CD4-positive, alpha-beta T cell (primary cell): Measurements from ENCODE around the gene SPRN. TPM values are rescaled to one million over a fixed set of nuclear protein-coding genes. Genes with fewer than 3 reads are reported as not detected.

Experiments used
- ATAC-seq: fragments of 200-7000 bp; cut with Tn5 transposase; one replicate; pipeline ENCODE4 v1.10.0; 2022; ENCODE audit warnings: mild to moderate bottlenecking; ENCODE audit not compliant: poor library complexity
- CTCF ChIA-PET: fragments of 350-600 bp; sonication (Branson Sonifier 250); formaldehyde crosslinking; loops from one replicate; lab custom pipeline; 2021; ENCODE audit warnings: antibody characterized with exemption, inconsistent platforms; lab: Charles Lee
- POLR2A ChIA-PET: fragments of 350-600 bp; sonication (Branson Sonifier 250); formaldehyde crosslinking; loops from one replicate; lab custom pipeline; 2021; ENCODE audit warnings: antibody characterized with exemption, inconsistent platforms; lab: Charles Lee
- DNase-seq, 14 experiments: peaks; one replicate each; pipeline ENCODE4 v3.0.0-alpha.2; 2013 to 2020; ENCODE audit warnings: mixed read lengths in 2 of 14
- H3K27ac ChIP-seq, 2 donors: one replicate each; pipeline versions ENCODE4 v1.5.1 to v1.7.0; 2013; ENCODE audit warnings: low read length in 2 of 2, low read depth in 1 of 2, mild to moderate bottlenecking in 1 of 2
- H3K27me3 ChIP-seq, 2 experiments: 1 replicate in 1 of 2; 2 replicates in 1 of 2; pipeline versions ENCODE4 v1.6.1 to v1.7.0; 2013; ENCODE audit warnings: low read length in 2 of 2, control low read depth in 1 of 2, mild to moderate bottlenecking in 1 of 2, moderate library complexity in 1 of 2; ENCODE audit not compliant: insufficient read depth in 2 of 2, control insufficient read depth in 1 of 2
- H3K36me3 ChIP-seq: one replicate; pipeline ENCODE4 v1.6.1; 2013; ENCODE audit warnings: low read length, control low read depth; ENCODE audit not compliant: insufficient read depth
- H3K4me1 ChIP-seq: one replicate; pipeline ENCODE4 v1.6.1; 2013; ENCODE audit warnings: low read length, control low read depth; ENCODE audit not compliant: insufficient read depth
- H3K4me3 ChIP-seq: one replicate; pipeline ENCODE4 v1.5.1; 2013; ENCODE audit warnings: mild to moderate bottlenecking, low read length, moderate library complexity
- H3K9me3 ChIP-seq, 2 experiments: 1 replicate in 1 of 2; 2 replicates in 1 of 2; pipeline versions ENCODE4 v1.6.1 to v1.7.0; 2013; ENCODE audit warnings: low read length in 2 of 2, mild to moderate bottlenecking in 2 of 2, control low read depth in 1 of 2, moderate library complexity in 1 of 2; ENCODE audit not compliant: control insufficient read depth in 1 of 2, insufficient read depth in 1 of 2
- H3K27ac Mint-ChIP-seq: one replicate; pipeline ENCODE4 v1.8.0; 2020; ENCODE audit warnings: mixed read lengths
- H3K27me3 Mint-ChIP-seq: one replicate; pipeline ENCODE4 v1.8.0; 2021; ENCODE audit warnings: mixed read lengths
- H3K36me3 Mint-ChIP-seq: one replicate; pipeline ENCODE4 v1.8.0; 2021; ENCODE audit warnings: low read depth, mixed read lengths
- H3K4me1 Mint-ChIP-seq: one replicate; pipeline ENCODE4 v1.8.0; 2021; ENCODE audit warnings: low read depth, mixed read lengths
- H3K4me3 Mint-ChIP-seq: one replicate; pipeline ENCODE4 v1.8.0; 2020; ENCODE audit warnings: mild to moderate bottlenecking, mixed read lengths
- H3K9me3 Mint-ChIP-seq: one replicate; pipeline ENCODE4 v1.8.0; 2020; ENCODE audit warnings: mixed read lengths
- intact Hi-C, 2 experiments: fragments of 100-400 bp; cut with DNase I in 1 of 2; cut with micrococcal nuclease in 1 of 2; formaldehyde crosslinking; loops; one replicate each; pipeline versions ENCODE4 v1.15.1 to v1.9.0; 2023 to 2025; cut with DNase I, micrococcal nuclease
- microRNA-seq: library from miRNA; unstranded; fragments of <30 nt; microRNA quantifications from one replicate; pipeline ENCODE4 v1.2.0, GENCODE V29; 2021; ENCODE audit warnings: borderline microRNAs expressed, borderline replicate concordance
- total RNA-seq, 174 experiments: library from RNA in 2 of 174; stranded (reverse) in 2 of 174; gene quantifications; one replicate each; pipeline ENCODE4 v1.2.3 and lab custom pipeline; 2021 to 2026
- TF ChIP-seq, protein P1 (sequence below): fragments of 200-600 bp; IDR thresholded peaks from one replicate; pipeline ENCODE4 v1.8.0; 2022; ENCODE audit warnings: antibody characterized with exemption, mild to moderate bottlenecking

The SPRN gene
- total RNA-seq, 2 experiments from 2014 or later = not detected

DNA sequence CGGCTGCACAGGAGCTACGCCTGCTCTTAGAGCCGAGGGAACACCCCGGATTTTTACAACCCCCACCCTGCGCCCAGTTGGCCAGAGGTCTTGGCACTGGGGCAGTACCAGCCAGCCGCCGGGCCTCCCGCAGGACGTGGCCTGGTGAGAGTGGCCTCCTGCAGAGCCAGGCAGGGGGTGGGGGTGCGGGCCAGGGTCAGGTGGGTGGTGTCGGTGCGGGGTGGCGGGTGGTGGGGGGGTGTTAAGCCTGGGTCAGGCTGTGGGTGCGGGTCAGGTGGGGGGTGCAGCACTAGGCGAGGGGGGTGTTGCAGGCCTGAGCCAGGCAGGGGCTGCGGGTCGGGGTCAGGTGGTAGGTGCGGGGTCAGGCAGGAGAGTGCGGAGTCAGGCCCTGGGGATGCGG is 51.9 kb downstream of the SPRN start:
- ChIA-PET CTCF (no interaction called here), POLR2A (interaction anchor here (0.8 to 1.3 kb wide), 4 partner anchors 15 to 43 kb away, joined by 3 to 7 read pairs (median 4); no protein-coding TSS in a partner anchor)
- Histone ChIP-seq H3K36me3 (peaks cover 23% of the 10 kb centered on the region), H3K4me3 (no peak overlapping the region), H3K4me1 (peaks cover 18% of the 10 kb centered on the region), H3K27ac (no peak overlapping the region), H3K9me3 (no peaks in the 10 kb centered on the region), H3K27me3 (no peaks in the 10 kb centered on the region)
- peak in 1 of 14 experiments; percentile 48 for DNase-seq
- peaks cover 38% of the 10 kb centered on the region for H3K36me3 Mint-ChIP-seq
- no peaks in the 10 kb centered on the region for H3K9me3 Mint-ChIP-seq
- no peak overlapping the region for H3K27ac Mint-ChIP-seq
- ATAC-seq = no peak
- peaks cover 4% of the 10 kb centered on the region for H3K4me1 Mint-ChIP-seq
- intact Hi-C loops = loop anchor here (1.0 to 5.0 kb wide), 5 partner anchors 14 to 110 kb away; partner anchors contain the start of genes TUBGCP2 (in 2 of the 2), ZNF511 (in 2 of the 2), CALY (in 1 of the 2) and FUOM (in 1 of the 2)
- peak overlapping the region; percentile 86 for H3K4me3 Mint-ChIP-seq
- TF ChIP-seq, protein P1, sequence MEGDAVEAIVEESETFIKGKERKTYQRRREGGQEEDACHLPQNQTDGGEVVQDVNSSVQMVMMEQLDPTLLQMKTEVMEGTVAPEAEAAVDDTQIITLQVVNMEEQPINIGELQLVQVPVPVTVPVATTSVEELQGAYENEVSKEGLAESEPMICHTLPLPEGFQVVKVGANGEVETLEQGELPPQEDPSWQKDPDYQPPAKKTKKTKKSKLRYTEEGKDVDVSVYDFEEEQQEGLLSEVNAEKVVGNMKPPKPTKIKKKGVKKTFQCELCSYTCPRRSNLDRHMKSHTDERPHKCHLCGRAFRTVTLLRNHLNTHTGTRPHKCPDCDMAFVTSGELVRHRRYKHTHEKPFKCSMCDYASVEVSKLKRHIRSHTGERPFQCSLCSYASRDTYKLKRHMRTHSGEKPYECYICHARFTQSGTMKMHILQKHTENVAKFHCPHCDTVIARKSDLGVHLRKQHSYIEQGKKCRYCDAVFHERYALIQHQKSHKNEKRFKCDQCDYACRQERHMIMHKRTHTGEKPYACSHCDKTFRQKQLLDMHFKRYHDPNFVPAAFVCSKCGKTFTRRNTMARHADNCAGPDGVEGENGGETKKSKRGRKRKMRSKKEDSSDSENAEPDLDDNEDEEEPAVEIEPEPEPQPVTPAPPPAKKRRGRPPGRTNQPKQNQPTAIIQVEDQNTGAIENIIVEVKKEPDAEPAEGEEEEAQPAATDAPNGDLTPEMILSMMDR = no peak
- no peaks in the 10 kb centered on the region for H3K27me3 Mint-ChIP-seq

Small RNAs within 50 kb of the gene (microRNA-seq; reads per million reads assigned to microRNA genes)
- 1.8 reads per million for gene MIR3944

Other genes with a start within 250 kb of the SPRN start
- not detected for gene UTF1, start 194.4 kb downstream of the SPRN start, total RNA-seq
- gene VENTX, start 186.8 kb downstream of the SPRN start, total RNA-seq = under 1 TPM; 0.11 to 0.14 TPM
- gene ADAM8, start 147.8 kb downstream of the SPRN start, total RNA-seq = 10 to 100 TPM; 95.6 to 95.9 TPM
- 10 to 100 TPM; 89.3 to 94.2 TPM for gene TUBGCP2, start 115.8 kb downstream of the SPRN start, total RNA-seq
- gene ZNF511, start 115.7 kb downstream of the SPRN start, total RNA-seq = 10 to 100 TPM; 38.1 to 40.9 TPM
- 1 to 10 TPM; 3.8 to 3.9 TPM for gene CALY, start 87.7 kb downstream of the SPRN start, total RNA-seq
- gene PRAP1, start 77.3 kb downstream of the SPRN start, total RNA-seq = not detected
- 10 to 100 TPM; 10.3 to 11.7 TPM for gene FUOM, start 66.6 kb downstream of the SPRN start, total RNA-seq
- 1 to 10 TPM; 7.6 to 8.3 TPM for gene ECHS1, start 51.3 kb downstream of the SPRN start, total RNA-seq
- gene PAOX, start 45.4 kb downstream of the SPRN start, total RNA-seq = 1 to 10 TPM; 1.9 to 2.6 TPM
- 10 to 100 TPM; 28.5 to 34.9 TPM for gene MTG1, start 30.5 kb downstream of the SPRN start, total RNA-seq
- gene SCART1, start 29.3 kb upstream of the SPRN start, total RNA-seq = 1 to 10 TPM; 5.0 to 5.2 TPM
- 1 to 10 TPM; 1.6 to 2.0 TPM for gene CYP2E1, start 102.7 kb upstream of the SPRN start, total RNA-seq
- under 1 TPM; 0.30 to 0.42 TPM for gene SYCE1, start 141.0 kb upstream of the SPRN start, total RNA-seq
- not detected for gene FRG2B, start 202.2 kb upstream of the SPRN start, total RNA-seq